Measurements from ENCODE around the gene KRT14. TPM values are rescaled to one million over a fixed set of nuclear protein-coding genes. Genes with fewer than 3 reads are reported as not detected.
"Not testable (repeated sequence)": the region's sequence is repeated elsewhere in the genome, so short reads cannot be mapped to it uniquely, and the experiment has no call there.

KRT14 gene
- total and polyA plus RNA-seq, 4 donors, result 0.30 to 46.7 (median 2.8) TPM

GRCh38 chr17:41578538-41578937 is 8.2 kb downstream of the KRT14 start:
- H3K4me3 ChIP-seq (ENCODE audit: low read length in 2 of 2), result no peak overlapping the region
- H3K27ac ChIP-seq (ENCODE audit: low read depth in 1 of 2, low read length in 2 of 2), result no peak overlapping the region
- H3K36me3 ChIP-seq (ENCODE audit: control insufficient read depth in 1 of 2, insufficient read depth in 2 of 2, low read length in 1 of 2), result no peaks in the 10 kb centered on the region
- intact Hi-C loops (cut with DNase I), result loop anchor here (5.0 kb wide), 2 partner anchors 69 to 84 kb away; no protein-coding TSS in a partner anchor
- H3K27me3 ChIP-seq (ENCODE audit: control insufficient read depth in 1 of 2, insufficient read depth in 2 of 2, low read length in 1 of 2), result no peaks in the 10 kb centered on the region
- no peaks in the 10 kb centered on the region for H3K4me1 ChIP-seq (ENCODE audit: control insufficient read depth in 1 of 2, insufficient read depth in 2 of 2, low read length in 2 of 2)
- DNase-seq, result peak in 1 of 2 donors; percentile 3
- H3K9me3 ChIP-seq (ENCODE audit: control insufficient read depth, low read length), result no peaks in the 10 kb centered on the region
- WGBS, 2 donors, result 88 to 100% methylated on average over 1 of the region's 1 CpG
- no peak for ATAC-seq (ENCODE audit: low FRiP score)

DNA sequence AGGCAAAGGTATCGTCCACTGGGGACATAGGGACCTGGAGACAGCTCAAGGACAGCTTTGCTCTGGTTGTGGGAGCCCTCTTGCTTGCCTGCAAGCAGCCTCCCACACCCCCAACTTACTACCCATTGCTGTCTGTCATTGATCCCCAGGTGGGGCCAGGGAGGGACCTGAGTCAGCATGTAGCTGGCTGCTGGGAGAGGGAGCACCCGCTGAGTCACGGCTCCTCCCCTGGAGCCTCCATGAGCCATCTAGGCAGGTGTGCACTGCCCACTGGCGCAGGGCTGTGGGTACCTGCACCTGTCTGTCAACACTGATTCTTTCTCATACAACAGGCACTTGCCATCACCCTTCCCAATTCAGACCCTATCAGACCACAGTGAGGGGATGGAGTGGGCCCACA is 10.0 kb downstream of the KRT14 start:
- H3K27ac ChIP-seq (ENCODE audit: low read depth in 1 of 2, low read length in 2 of 2); H3K4me1 ChIP-seq (ENCODE audit: control insufficient read depth in 1 of 2, insufficient read depth in 2 of 2, low read length in 2 of 2); H3K4me3 ChIP-seq (ENCODE audit: low read length in 2 of 2); H3K36me3 ChIP-seq (ENCODE audit: control insufficient read depth in 1 of 2, insufficient read depth in 2 of 2, low read length in 1 of 2); ATAC-seq (ENCODE audit: low FRiP score); H3K9me3 ChIP-seq (ENCODE audit: control insufficient read depth, low read length); H3K27me3 ChIP-seq (ENCODE audit: control insufficient read depth in 1 of 2, insufficient read depth in 2 of 2, low read length in 1 of 2): not testable (repeated sequence)
- 80 to 94% methylated on average over 4 of the region's 4 CpGs for WGBS, 2 donors
- intact Hi-C loops (cut with DNase I), result loop anchor here (5.0 kb wide), 2 partner anchors 71 to 86 kb away; no protein-coding TSS in a partner anchor
- DNase-seq, result peak in 1 of 2 donors; percentile 36

DNA sequence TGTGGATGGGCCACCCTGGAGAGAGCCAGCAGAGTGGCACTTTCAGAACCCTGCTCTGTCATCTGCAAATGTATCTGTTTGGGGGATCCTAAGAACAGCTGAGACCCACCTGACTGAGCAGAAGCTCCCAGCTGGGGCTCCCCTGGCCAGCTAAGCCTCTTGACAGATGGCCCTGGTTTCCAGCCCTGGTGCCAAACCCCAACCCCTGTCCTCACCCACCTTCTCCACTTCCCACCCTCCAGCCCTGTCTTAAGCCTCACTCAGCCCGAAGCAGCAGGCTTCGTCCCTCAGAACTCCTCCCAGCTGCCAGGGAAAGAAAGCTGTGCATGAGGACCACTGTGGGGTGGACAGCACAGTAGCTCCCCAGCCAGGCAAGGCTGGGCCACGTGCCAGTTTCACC is 11.4 kb downstream of the KRT14 start:
- H3K9me3 ChIP-seq (ENCODE audit: control insufficient read depth, low read length), result no peaks in the 10 kb centered on the region
- ATAC-seq (ENCODE audit: low FRiP score), result no peak
- WGBS, 2 donors, result 62 to 69% methylated on average over 3 of the region's 3 CpGs

DNA sequence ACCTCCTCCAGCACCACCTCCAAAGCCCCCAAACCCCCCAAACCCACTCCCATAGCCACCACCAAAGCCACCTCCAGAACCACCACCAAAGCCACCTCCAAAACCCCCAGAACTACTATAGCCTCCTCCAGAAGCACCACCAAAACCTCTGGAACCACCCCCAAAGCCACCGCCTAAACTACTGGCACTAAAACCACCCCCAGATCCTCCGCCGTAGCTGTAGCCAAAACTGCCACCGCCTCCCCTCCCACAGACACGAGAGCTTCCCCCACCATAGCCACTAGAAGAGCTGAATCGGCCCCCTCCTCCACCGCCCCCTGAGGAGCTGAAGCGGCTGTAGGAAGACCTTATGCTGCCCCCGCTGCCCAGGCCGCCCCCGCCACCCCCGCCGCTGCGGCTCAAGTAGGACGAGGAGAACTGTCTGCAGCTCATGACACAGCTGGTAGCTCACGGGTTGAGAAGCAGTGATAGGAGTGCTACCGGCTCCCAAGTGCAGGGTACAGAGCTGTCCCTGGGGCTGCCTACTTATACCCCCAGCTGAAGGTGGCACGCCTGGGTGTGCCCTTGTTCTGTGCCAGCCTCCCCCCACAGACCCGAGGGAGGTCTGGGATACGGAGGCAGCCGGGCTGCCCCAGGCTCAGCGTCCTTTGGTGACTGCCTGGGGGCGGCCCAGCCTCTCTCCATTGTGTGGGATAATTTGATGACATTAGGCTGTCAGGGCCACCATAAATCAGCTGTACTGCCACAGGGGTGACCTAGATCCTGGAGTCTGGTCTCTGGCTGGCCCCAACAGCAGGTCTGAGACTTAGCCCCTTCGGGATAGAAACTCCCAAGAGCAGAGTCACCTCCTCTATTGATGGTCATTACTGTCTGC is 14.9 kb downstream of the KRT14 start, which contains the start of gene KRT9:
Gene KRT9 (minus strand): TSS at position 499 of the 874 bp plus-strand sequence. CDS start 67 bp downstream, at position 432.
- Histone ChIP-seq H3K4me3 (ENCODE audit: low read length in 2 of 2) (no peak within 1 kb of the TSS), H3K27me3 (ENCODE audit: control insufficient read depth in 1 of 2, insufficient read depth in 2 of 2, low read length in 1 of 2) (peaks cover 0 to 2% of the 10 kb centered on the region in 2 donors), H3K4me1 (ENCODE audit: control insufficient read depth in 1 of 2, insufficient read depth in 2 of 2, low read length in 2 of 2) (no peaks in the 10 kb centered on the region), H3K36me3 (ENCODE audit: control insufficient read depth in 1 of 2, insufficient read depth in 2 of 2, low read length in 1 of 2) (no peaks in the 10 kb centered on the region), H3K9me3 (ENCODE audit: control insufficient read depth, low read length) (peaks cover 2% of the 10 kb centered on the region), H3K27ac (ENCODE audit: low read depth in 1 of 2, low read length in 2 of 2) (no peak within 1 kb of the TSS)
- intact Hi-C loops (cut with DNase I), result no loop called here
- WGBS, 2 donors, result 64 to 67% methylated on average over 24 of the region's 24 CpGs
- ATAC-seq (ENCODE audit: low FRiP score), result no peak
- DNase-seq, result no peak

More for the DNA sequence above, 11.4 kb downstream of the KRT14 start:
- Histone ChIP-seq H3K4me1 (ENCODE audit: control insufficient read depth in 1 of 2, insufficient read depth in 2 of 2, low read length in 2 of 2) (no peaks in the 10 kb centered on the region), H3K36me3 (ENCODE audit: control insufficient read depth in 1 of 2, insufficient read depth in 2 of 2, low read length in 1 of 2) (no peaks in the 10 kb centered on the region), H3K27ac (ENCODE audit: low read depth in 1 of 2, low read length in 2 of 2) (no peak overlapping the region), H3K4me3 (ENCODE audit: low read length in 2 of 2) (no peak overlapping the region), H3K27me3 (ENCODE audit: control insufficient read depth in 1 of 2, insufficient read depth in 2 of 2, low read length in 1 of 2) (peaks cover 0 to 2% of the 10 kb centered on the region in 2 donors)
- intact Hi-C loops (cut with DNase I), result loop anchor here (5.0 kb wide), 2 partner anchors 72 to 87 kb away; no protein-coding TSS in a partner anchor
- no peak for DNase-seq

GRCh38 chr17:41567317-41567716 is 19.4 kb downstream of the KRT14 start:
- WGBS, 2 donors, result 89 to 93% methylated on average over 6 of the region's 6 CpGs
- peaks cover 2% of the 10 kb centered on the region for H3K9me3 ChIP-seq (ENCODE audit: control insufficient read depth, low read length)

DNA sequence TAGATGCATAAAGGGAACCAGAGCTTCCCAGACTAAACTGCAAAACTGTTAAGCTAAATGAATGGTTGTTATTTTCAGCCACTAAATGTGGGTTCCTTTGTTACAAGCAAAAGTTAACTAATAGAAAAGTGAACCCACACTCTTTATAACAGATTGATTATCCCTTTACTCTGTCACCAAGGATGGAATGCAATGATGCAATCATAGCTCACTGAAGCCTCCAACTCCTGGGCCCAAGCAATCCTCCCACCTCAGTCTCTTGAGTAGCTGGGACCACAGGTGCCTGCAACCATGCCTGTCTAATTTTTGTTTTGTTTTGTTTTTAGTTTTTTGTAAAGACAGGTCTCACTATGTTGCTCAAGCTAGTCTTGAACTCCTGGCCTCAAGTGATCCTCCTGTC is 21.4 kb downstream of the KRT14 start:
- intact Hi-C loops (cut with DNase I), result no loop called here
- H3K4me3 ChIP-seq (ENCODE audit: low read length in 2 of 2), result no peak overlapping the region
- ATAC-seq (ENCODE audit: low FRiP score) (no peak), DNase-seq (no peak)
- H3K9me3 ChIP-seq (ENCODE audit: control insufficient read depth, low read length), result peaks cover 2% of the 10 kb centered on the region
- H3K27me3 ChIP-seq (ENCODE audit: control insufficient read depth in 1 of 2, insufficient read depth in 2 of 2, low read length in 1 of 2), result no peaks in the 10 kb centered on the region
- H3K4me1 ChIP-seq (ENCODE audit: control insufficient read depth in 1 of 2, insufficient read depth in 2 of 2, low read length in 2 of 2), result no peaks in the 10 kb centered on the region
- no peaks in the 10 kb centered on the region for H3K36me3 ChIP-seq (ENCODE audit: control insufficient read depth in 1 of 2, insufficient read depth in 2 of 2, low read length in 1 of 2)
- H3K27ac ChIP-seq (ENCODE audit: low read depth in 1 of 2, low read length in 2 of 2), result no peak overlapping the region

More at GRCh38 chr17:41567317-41567716, 19.4 kb downstream of the KRT14 start:
- H3K36me3 ChIP-seq (ENCODE audit: control insufficient read depth in 1 of 2, insufficient read depth in 2 of 2, low read length in 1 of 2), result no peaks in the 10 kb centered on the region
- H3K27me3 ChIP-seq (ENCODE audit: control insufficient read depth in 1 of 2, insufficient read depth in 2 of 2, low read length in 1 of 2), result no peaks in the 10 kb centered on the region
- H3K27ac ChIP-seq (ENCODE audit: low read depth in 1 of 2, low read length in 2 of 2), result no peak overlapping the region
- intact Hi-C loops (cut with DNase I), result no loop called here
- no peaks in the 10 kb centered on the region for H3K4me1 ChIP-seq (ENCODE audit: control insufficient read depth in 1 of 2, insufficient read depth in 2 of 2, low read length in 2 of 2)
- DNase-seq, result peak in 1 of 2 donors; percentile 17
- ATAC-seq (ENCODE audit: low FRiP score), result no peak
- no peak overlapping the region for H3K4me3 ChIP-seq (ENCODE audit: low read length in 2 of 2)

DNA sequence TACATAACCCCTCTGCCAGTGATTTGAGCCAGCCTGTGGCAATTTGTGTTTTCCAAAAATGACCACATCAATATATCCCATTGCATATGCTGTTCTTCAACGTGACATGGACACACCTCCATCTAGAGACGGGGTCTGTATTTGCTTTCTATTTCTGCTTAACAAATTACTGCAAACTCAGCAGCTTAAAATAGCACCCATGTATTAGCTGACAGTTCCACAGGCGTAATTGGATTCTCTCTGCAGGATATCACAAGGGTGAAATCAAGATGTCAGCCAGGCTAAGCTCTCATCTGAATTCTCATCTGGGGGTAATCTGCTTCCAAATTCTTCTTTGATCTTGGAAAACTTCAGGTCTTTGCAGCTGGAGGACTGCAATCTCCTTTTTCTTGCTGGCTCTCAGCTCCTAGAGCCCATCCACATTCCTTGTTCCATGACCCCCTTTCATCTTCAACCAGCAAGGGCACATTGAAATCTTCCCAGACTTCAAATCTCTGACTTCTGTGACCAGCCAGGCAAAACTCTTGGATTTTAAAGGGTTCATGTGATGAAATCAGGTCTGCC is 23.0 kb downstream of the KRT14 start:
- no peaks in the 10 kb centered on the region for H3K27me3 ChIP-seq (ENCODE audit: control insufficient read depth in 1 of 2, insufficient read depth in 2 of 2, low read length in 1 of 2)
- no peak overlapping the region for H3K27ac ChIP-seq (ENCODE audit: low read depth in 1 of 2, low read length in 2 of 2)
- intact Hi-C loops (cut with DNase I), result no loop called here
- H3K9me3 ChIP-seq (ENCODE audit: control insufficient read depth, low read length), result peaks cover 2% of the 10 kb centered on the region
- WGBS, 2 donors, result 35 to 36% methylated on average over 3 of the region's 3 CpGs
- H3K36me3 ChIP-seq (ENCODE audit: control insufficient read depth in 1 of 2, insufficient read depth in 2 of 2, low read length in 1 of 2), result no peaks in the 10 kb centered on the region
- H3K4me3 ChIP-seq (ENCODE audit: low read length in 2 of 2), result no peak overlapping the region
- no peak for ATAC-seq (ENCODE audit: low FRiP score)
- no peaks in the 10 kb centered on the region for H3K4me1 ChIP-seq (ENCODE audit: control insufficient read depth in 1 of 2, insufficient read depth in 2 of 2, low read length in 2 of 2)
- DNase-seq, result no peak

- intact Hi-C loops (cut with DNase I), result no loop called here
- H3K36me3 ChIP-seq (ENCODE audit: control insufficient read depth in 1 of 2, insufficient read depth in 2 of 2, low read length in 1 of 2), result no peaks in the 10 kb centered on the region
- no peaks in the 10 kb centered on the region for H3K27me3 ChIP-seq (ENCODE audit: control insufficient read depth in 1 of 2, insufficient read depth in 2 of 2, low read length in 1 of 2)
- DNase-seq (no peak), ATAC-seq (ENCODE audit: low FRiP score) (no peak)
- 83 to 88% methylated on average over 6 of the region's 6 CpGs for WGBS, 2 donors
- H3K9me3 ChIP-seq (ENCODE audit: control insufficient read depth, low read length), result no peaks in the 10 kb centered on the region
- H3K4me1 ChIP-seq (ENCODE audit: control insufficient read depth in 1 of 2, insufficient read depth in 2 of 2, low read length in 2 of 2), result no peaks in the 10 kb centered on the region
- H3K4me3 ChIP-seq (ENCODE audit: low read length in 2 of 2), result no peak overlapping the region
- H3K27ac ChIP-seq (ENCODE audit: low read depth in 1 of 2, low read length in 2 of 2), result no peak overlapping the region
Observed at GRCh38 chr17:41561554-41561953, 25.1 kb downstream of the KRT14 start.

Data from aorta (tissue), 5 donors.